Epithelial cell of proximal tubule (primary cell): ENCODE data around the gene SETD5. TPM values are rescaled to one million over a fixed set of nuclear protein-coding genes. Genes with fewer than 3 reads are reported as not detected.

Experiments used
- DNase-seq: peaks from one replicate; pipeline ENCODE4 v3.0.0-alpha.2; 2011; ENCODE audit warnings: low read depth
- H3K4me3 ChIP-seq: 2 replicates; pipeline ENCODE4 v1.5.1; 2011; ENCODE audit warnings: low read depth, mild to moderate bottlenecking, low read length
- total RNA-seq: library from RNA; depleted of rRNA; stranded (reverse); fragments of >200 nt; gene quantifications from 2 replicates; pipeline ENCODE4 v1.2.3, GENCODE V29; 2015
- TF ChIP-seq, protein P1 (sequence below): conservative IDR thresholded peaks from 2 replicates; pipeline ENCODE4 v1.5.1; 2012; ENCODE audit warnings: low read depth, mild to moderate bottlenecking, low read length

The SETD5 gene
- total RNA-seq, 1 donor from 2014 or later: 41.1 TPM

DNA sequence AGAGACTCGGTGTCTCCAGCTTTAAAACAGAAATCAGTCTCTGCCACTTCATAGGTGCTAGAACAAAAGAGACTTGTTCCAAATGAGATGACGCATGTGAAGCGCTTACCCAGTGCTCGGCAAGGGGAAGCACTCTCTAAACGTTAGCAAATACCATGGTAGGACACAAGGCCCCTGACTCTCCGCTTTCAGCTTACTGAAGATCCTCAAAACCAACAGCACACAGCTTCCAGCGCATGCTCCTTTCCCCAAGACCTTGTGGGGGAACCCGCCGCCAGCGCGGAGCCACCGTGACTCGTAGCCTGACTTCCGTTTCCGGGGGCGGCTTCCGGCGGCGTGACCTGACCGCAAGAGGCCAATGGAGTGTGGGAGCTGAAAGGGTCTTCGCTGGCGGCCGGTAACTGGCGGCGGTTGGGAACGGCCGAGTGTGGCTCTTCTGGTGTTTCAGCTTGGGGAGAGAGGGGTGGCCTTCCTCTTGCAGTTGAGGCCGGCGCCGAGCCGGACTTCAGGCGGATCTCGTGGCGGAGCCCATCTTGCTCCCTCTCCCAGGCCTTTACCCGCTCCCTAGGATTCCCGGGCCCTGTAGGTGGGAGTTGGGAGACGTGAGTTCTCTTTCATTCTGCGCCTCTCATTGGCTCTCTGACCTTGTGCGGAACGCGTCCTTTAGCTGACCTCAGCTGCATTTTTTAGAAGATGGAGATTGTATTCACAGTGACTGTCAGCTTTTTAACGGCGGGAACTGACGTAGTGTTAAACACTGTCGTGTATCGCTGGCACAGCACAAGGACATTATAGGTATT lies 34.5 kb upstream of the SETD5 start, which contains the start of gene THUMPD3:
THUMPD3 (plus strand) TSS at position 324 of the 800 bp plus-strand sequence. CDS start 2,015 bp downstream, outside the sequence.
- TF ChIP-seq, protein P1, sequence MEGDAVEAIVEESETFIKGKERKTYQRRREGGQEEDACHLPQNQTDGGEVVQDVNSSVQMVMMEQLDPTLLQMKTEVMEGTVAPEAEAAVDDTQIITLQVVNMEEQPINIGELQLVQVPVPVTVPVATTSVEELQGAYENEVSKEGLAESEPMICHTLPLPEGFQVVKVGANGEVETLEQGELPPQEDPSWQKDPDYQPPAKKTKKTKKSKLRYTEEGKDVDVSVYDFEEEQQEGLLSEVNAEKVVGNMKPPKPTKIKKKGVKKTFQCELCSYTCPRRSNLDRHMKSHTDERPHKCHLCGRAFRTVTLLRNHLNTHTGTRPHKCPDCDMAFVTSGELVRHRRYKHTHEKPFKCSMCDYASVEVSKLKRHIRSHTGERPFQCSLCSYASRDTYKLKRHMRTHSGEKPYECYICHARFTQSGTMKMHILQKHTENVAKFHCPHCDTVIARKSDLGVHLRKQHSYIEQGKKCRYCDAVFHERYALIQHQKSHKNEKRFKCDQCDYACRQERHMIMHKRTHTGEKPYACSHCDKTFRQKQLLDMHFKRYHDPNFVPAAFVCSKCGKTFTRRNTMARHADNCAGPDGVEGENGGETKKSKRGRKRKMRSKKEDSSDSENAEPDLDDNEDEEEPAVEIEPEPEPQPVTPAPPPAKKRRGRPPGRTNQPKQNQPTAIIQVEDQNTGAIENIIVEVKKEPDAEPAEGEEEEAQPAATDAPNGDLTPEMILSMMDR: peak; percentile 2
- DNase-seq: peak; percentile 45
- peak within 1 kb of the TSS; percentile 70 for H3K4me3 ChIP-seq

DNA sequence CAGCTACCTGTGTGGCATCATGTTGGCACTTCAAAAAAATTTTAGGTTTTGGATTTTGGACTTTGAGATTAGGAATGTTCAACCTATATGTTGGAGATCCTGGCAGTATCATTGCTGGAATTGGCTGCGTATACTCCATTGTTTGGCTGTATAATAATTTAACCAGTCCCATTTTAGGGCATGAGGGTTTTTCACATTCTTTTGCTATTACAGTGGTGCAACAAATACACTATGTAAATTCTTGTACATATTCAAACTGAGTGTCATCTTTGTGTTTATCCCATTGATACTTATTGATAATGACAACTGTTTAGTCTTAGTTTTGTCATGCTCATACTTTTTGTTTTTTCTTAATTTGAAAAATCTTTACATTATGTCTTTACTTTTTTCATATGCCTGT lies 27.9 kb upstream of the SETD5 start:
- no peak for DNase-seq
- no peak overlapping the region for H3K4me3 ChIP-seq
- TF ChIP-seq, protein P1: no peak

DNA sequence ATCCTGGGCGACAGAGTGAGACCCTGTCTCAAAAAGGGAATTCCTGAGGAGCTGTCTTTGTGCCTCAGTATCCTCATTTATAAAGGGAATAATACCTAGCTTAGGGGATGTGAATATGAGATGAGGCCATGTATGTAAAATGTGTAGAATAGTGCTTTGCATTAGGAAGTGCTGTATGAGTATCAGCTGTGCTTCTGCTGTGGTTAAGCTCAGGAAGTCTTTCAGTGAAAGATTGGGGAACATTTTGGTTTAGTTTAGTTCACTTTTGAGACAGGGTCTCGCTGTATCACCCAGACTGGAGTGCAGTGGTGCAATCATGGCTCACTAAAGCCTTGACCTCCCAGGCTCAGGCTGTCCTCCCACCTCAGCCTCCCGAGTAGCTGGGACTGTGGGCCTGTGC lies 23.9 kb upstream of the SETD5 start:
- TF ChIP-seq, protein P1: no peak
- DNase-seq: no peak
- H3K4me3 ChIP-seq: no peak overlapping the region

DNA sequence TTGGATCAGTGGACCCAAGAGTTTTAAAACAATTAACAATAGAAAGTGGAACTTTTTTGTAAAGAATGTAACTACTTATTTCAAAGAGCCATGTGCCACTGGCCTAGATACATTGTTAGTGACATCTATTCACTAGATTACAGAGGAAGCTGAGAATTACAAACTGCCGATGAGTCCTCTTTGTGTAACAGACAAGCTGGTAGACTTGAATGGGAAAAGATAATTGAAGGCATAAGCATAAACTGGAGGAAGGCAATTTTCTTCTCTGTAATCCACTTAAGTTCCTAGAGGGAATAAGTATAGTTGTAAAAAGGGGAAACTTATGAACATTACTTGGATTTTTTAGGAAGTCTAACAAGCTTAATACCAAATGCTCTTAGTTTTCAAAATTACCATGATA lies 19.4 kb upstream of the SETD5 start:
- TF ChIP-seq, protein P1: no peak
- DNase-seq: no peak
- no peak overlapping the region for H3K4me3 ChIP-seq

DNA sequence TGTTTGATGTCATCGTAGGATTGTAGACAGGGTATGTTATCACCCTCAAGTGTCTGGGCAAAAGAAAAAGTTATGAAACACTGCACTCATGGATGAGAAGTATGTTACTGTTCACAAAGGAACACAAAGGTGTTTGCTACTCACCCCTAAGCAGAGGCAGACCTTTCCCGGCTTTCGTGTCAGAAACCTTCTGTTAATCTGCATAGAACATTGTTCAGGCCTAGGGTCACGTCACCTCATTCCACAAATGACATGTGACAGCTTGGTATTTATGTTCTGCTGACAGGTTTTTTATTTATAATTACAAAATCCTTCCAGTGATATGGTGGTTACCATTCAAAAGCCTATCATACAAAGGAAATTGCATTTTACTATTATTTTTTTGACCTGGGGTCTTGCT lies 18.1 kb upstream of the SETD5 start:
- DNase-seq: no peak
- no peak overlapping the region for H3K4me3 ChIP-seq
- TF ChIP-seq, protein P1: no peak

DNA sequence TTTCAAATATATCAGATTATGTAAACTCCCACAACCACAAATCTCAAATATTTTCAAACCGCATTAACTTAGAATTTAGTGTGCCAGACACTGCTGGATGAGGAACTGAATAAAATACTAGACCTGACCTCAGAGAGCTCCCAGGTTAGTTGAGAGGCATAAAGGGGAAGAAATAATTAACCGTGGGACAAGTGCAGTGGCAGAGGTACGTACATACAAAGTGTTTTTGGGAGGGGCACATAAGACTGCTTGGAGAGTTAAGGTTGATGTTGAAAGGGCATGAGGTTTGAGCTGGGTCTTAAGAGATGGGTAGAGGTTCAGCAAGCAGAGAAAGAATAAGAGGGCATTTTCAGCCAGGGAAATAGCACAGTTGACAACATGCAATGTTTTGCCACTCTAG lies 17.4 kb upstream of the SETD5 start:
- no peak for DNase-seq
- TF ChIP-seq, protein P1: no peak

More for the DNA sequence above, 17.4 kb upstream of the SETD5 start:
- H3K4me3 ChIP-seq: no peak overlapping the region
